Measurements from ENCODE around the gene DPEP1.

Gene DPEP1

GRCh38 chr16:89600427-89600826 lies 13.0 kb upstream of the DPEP1 start:
- no peak overlapping the region for H3K9ac ChIP-seq (ENCODE audit: low read depth, low read length, poor library complexity, severe bottlenecking)
- H3K4me3 ChIP-seq (ENCODE audit: low read length, poor library complexity, severe bottlenecking): no peak overlapping the region
- H3K79me2 ChIP-seq (ENCODE audit: insufficient read depth, low read length): no peaks in the 10 kb centered on the region
- H3K4me2 ChIP-seq (ENCODE audit: low read depth, low read length, poor library complexity, severe bottlenecking): no peak overlapping the region
- H3K4me1 ChIP-seq (ENCODE audit: insufficient read depth, low read length, poor library complexity, severe bottlenecking): peaks cover 9% of the 10 kb centered on the region
- H3K9me3 ChIP-seq (ENCODE audit: insufficient read depth, low read depth, low read length): no peaks in the 10 kb centered on the region
- TF ChIP-seq CTCF (conservative IDR thresholded peaks at IDR 0.05; ENCODE audit: low read length) (no peak), EZH2phosphoT487 (IDR thresholded peaks at IDR 0.05; ENCODE audit: borderline replicate concordance) (no peak)
- no peaks in the 10 kb centered on the region for H3K27me3 ChIP-seq (ENCODE audit: insufficient read depth, low read length, poor library complexity, severe bottlenecking)
- no peaks in the 10 kb centered on the region for H3K36me3 ChIP-seq (ENCODE audit: insufficient read depth, low read length)
- no peaks in the 10 kb centered on the region for H3K9me2 ChIP-seq (replicated peaks; ENCODE audit: low read depth, low read length)
- no peaks in the 10 kb centered on the region for H3F3A ChIP-seq (ENCODE audit: low read depth)
- no peaks in the 10 kb centered on the region for H4K20me1 ChIP-seq (ENCODE audit: insufficient read depth, low read length, poor library complexity, severe bottlenecking)
- no peak overlapping the region for H2AFZ ChIP-seq (ENCODE audit: low read length)

DNA sequence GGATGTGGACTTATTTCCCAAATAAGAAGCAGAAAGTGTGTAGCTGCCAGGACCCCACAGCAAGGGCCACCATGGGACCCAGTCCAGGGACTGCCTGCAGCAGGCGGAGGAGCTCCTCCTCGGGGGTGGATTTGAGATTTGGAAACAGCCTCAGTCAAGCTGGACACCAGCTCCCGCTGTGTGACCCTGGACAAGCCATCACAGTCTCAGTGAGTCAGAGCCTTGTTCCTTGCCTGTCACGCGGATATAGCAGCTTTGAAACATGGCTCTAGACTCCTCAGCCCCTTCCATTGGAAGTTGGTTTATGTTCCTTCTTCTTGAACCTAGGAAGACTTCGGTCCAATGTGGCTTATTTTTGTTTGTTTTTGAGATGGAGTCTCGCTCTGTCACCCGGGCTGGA lies 12.5 kb upstream of the DPEP1 start:
- Histone ChIP-seq H3K9me2 (replicated peaks; ENCODE audit: low read depth, low read length) (no peaks in the 10 kb centered on the region), H4K20me1 (ENCODE audit: insufficient read depth, low read length, poor library complexity, severe bottlenecking) (no peaks in the 10 kb centered on the region), H3K4me2 (ENCODE audit: low read depth, low read length, poor library complexity, severe bottlenecking) (no peak overlapping the region), H3K36me3 (ENCODE audit: insufficient read depth, low read length) (no peaks in the 10 kb centered on the region), H3K4me1 (ENCODE audit: insufficient read depth, low read length, poor library complexity, severe bottlenecking) (peaks cover 9% of the 10 kb centered on the region), H3K9me3 (ENCODE audit: insufficient read depth, low read depth, low read length) (no peaks in the 10 kb centered on the region), H3K27me3 (ENCODE audit: insufficient read depth, low read length, poor library complexity, severe bottlenecking) (no peaks in the 10 kb centered on the region), H3K4me3 (ENCODE audit: low read length, poor library complexity, severe bottlenecking) (no peak overlapping the region), H3K9ac (ENCODE audit: low read depth, low read length, poor library complexity, severe bottlenecking) (no peak overlapping the region), H3F3A (ENCODE audit: low read depth) (no peaks in the 10 kb centered on the region), H3K79me2 (ENCODE audit: insufficient read depth, low read length) (no peaks in the 10 kb centered on the region), H2AFZ (ENCODE audit: low read length) (no peak overlapping the region)
- no peak for TF ChIP-seq CTCF (conservative IDR thresholded peaks at IDR 0.05; ENCODE audit: low read length)
- no peak for TF ChIP-seq EZH2phosphoT487 (IDR thresholded peaks at IDR 0.05; ENCODE audit: borderline replicate concordance)

GRCh38 chr16:89601906-89602272 lies 11.6 kb upstream of the DPEP1 start:
- Histone ChIP-seq H3K4me3 (ENCODE audit: low read length, poor library complexity, severe bottlenecking) (no peak overlapping the region), H3F3A (ENCODE audit: low read depth) (no peaks in the 10 kb centered on the region), H3K4me2 (ENCODE audit: low read depth, low read length, poor library complexity, severe bottlenecking) (peak overlapping the region; percentile 54), H3K27me3 (ENCODE audit: insufficient read depth, low read length, poor library complexity, severe bottlenecking) (no peaks in the 10 kb centered on the region), H3K4me1 (ENCODE audit: insufficient read depth, low read length, poor library complexity, severe bottlenecking) (peaks cover 9% of the 10 kb centered on the region), H4K20me1 (ENCODE audit: insufficient read depth, low read length, poor library complexity, severe bottlenecking) (no peaks in the 10 kb centered on the region), H3K79me2 (ENCODE audit: insufficient read depth, low read length) (no peaks in the 10 kb centered on the region), H3K9ac (ENCODE audit: low read depth, low read length, poor library complexity, severe bottlenecking) (no peak overlapping the region), H3K9me3 (ENCODE audit: insufficient read depth, low read depth, low read length) (no peaks in the 10 kb centered on the region), H2AFZ (ENCODE audit: low read length) (no peak overlapping the region), H3K36me3 (ENCODE audit: insufficient read depth, low read length) (no peaks in the 10 kb centered on the region), H3K9me2 (replicated peaks; ENCODE audit: low read depth, low read length) (no peaks in the 10 kb centered on the region)
- TF ChIP-seq CTCF (conservative IDR thresholded peaks at IDR 0.05; ENCODE audit: low read length) (no peak), EZH2phosphoT487 (IDR thresholded peaks at IDR 0.05; ENCODE audit: borderline replicate concordance) (no peak)
